Central memory CD8-positive, alpha-beta T cell (primary cell): ENCODE measurements around the gene ACE2.

Experiments used
- ATAC-seq: fragments of 150-1000 bp; cut with Tn5 transposase; replicated peaks from 2 replicates; pipeline ENCODE4 v1.10.0; 2022; ENCODE audit warnings: mild to moderate bottlenecking, moderate FRiP score, moderate number of reproducible peaks; ENCODE audit not compliant: poor library complexity, severe bottlenecking; ENCODE audit errors: extremely low read depth
- DNase-seq, 2 donors: peaks; one replicate each; pipeline ENCODE4 v3.0.0; 2021; ENCODE audit warnings: low spot score in 2 of 2
- H3K27ac Mint-ChIP-seq: one replicate; pipeline ENCODE4 v1.8.0; 2022; ENCODE audit warnings: low read depth, mild to moderate bottlenecking, moderate library complexity, mixed read lengths
- H3K27me3 Mint-ChIP-seq: one replicate; pipeline ENCODE4 v1.8.0; 2022; ENCODE audit warnings: mixed read lengths
- H3K36me3 Mint-ChIP-seq: one replicate; pipeline ENCODE4 v1.8.0; 2022; ENCODE audit warnings: mild to moderate bottlenecking, moderate library complexity, mixed read lengths; ENCODE audit not compliant: insufficient read depth
- H3K4me1 Mint-ChIP-seq: one replicate; pipeline ENCODE4 v1.8.0; 2022; ENCODE audit warnings: mixed read lengths
- H3K4me3 Mint-ChIP-seq: one replicate; pipeline ENCODE4 v1.8.0; 2022; ENCODE audit warnings: mild to moderate bottlenecking, moderate library complexity, mixed read lengths
- H3K9me3 Mint-ChIP-seq: one replicate; pipeline ENCODE4 v1.8.0; 2022; ENCODE audit warnings: mixed read lengths

The ACE2 gene

DNA sequence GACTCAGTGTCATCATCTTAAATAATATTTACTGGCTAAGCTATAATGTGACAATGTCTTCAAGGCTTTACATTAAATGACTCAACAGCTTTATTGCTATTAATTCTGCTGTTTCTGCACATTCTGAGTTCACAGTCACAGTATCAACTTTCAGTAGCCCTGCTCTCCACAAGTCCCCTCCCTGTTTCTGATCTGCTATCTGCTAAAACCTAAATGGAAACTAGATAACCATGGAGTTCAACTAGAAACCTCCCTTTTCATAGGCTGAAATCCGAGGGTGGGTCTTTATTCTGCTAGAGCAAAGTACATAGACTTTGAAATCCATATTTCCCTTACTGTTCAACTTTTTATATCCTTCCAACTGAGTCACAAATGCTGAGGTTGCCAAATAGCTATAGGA, 5.4 kb upstream of the ACE2 start:
- ATAC-seq (no peak), DNase-seq (no peak)
- no peaks in the 10 kb centered on the region for H3K9me3 Mint-ChIP-seq
- no peaks in the 10 kb centered on the region for H3K36me3 Mint-ChIP-seq
- no peak overlapping the region for H3K4me3 Mint-ChIP-seq
- H3K27me3 Mint-ChIP-seq = peaks cover 53% of the 10 kb centered on the region
- no peaks in the 10 kb centered on the region for H3K4me1 Mint-ChIP-seq
- H3K27ac Mint-ChIP-seq = no peak overlapping the region

DNA sequence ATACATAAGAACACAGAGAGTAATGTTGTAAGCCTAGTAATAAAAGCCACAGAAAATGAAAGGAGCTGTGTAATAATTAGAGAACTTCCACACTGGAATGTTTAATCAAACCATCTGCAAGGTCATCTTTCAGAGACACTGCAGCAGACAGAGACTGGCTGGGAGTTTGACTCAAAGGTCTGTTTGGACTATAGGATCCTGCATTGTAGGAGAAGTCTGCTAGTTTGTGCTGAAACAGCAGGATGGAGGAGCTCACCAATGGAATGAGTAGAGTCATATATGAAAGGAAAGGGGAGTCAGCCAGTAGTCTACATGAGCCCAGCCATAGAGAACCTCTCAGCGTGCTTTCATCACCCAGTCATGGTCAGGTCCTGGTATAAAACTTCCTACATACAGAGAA, 4.5 kb upstream of the ACE2 start:
- ATAC-seq (no peak), DNase-seq (no peak)
- Mint-ChIP-seq H3K27me3 (peaks cover 61% of the 10 kb centered on the region), H3K36me3 (peaks cover 3% of the 10 kb centered on the region), H3K4me3 (no peak overlapping the region), H3K27ac (no peak overlapping the region), H3K4me1 (no peaks in the 10 kb centered on the region), H3K9me3 (no peaks in the 10 kb centered on the region)

DNA sequence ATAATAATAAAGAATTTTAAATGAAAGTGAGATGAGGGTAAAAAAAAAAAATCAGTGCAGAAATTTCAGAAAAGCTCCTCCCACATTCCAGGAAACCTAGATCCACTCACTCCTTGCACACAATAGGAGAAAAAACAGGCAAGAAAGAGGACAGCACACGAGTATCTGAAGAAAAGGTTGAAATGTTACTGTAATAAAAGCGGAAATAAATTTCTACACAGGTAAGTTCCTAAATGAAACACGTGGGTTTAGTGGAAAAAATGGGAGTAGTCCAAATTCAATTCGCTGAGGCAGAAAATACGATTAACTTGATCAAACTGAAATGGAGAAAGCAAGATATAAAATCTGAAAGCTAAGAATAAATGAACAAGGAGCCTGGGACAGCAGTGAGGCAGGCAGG, 2.0 kb upstream of the ACE2 start:
- H3K36me3 Mint-ChIP-seq = peaks cover 3% of the 10 kb centered on the region
- ATAC-seq (no peak), DNase-seq (no peak)
- no peaks in the 10 kb centered on the region for H3K4me1 Mint-ChIP-seq
- H3K27ac Mint-ChIP-seq = no peak overlapping the region
- no peaks in the 10 kb centered on the region for H3K9me3 Mint-ChIP-seq
- H3K4me3 Mint-ChIP-seq = no peak overlapping the region
- peaks cover 53% of the 10 kb centered on the region for H3K27me3 Mint-ChIP-seq

GRCh38 chrX:15601932-15602331, 1.2 kb upstream of the ACE2 start:
- no peak overlapping the region for H3K4me3 Mint-ChIP-seq
- no peaks in the 10 kb centered on the region for H3K4me1 Mint-ChIP-seq
- DNase-seq = no peak
- H3K27me3 Mint-ChIP-seq = peaks cover 53% of the 10 kb centered on the region
- H3K36me3 Mint-ChIP-seq = peaks cover 3% of the 10 kb centered on the region
- no peak overlapping the region for H3K27ac Mint-ChIP-seq
- no peaks in the 10 kb centered on the region for H3K9me3 Mint-ChIP-seq
- ATAC-seq = no peak

DNA sequence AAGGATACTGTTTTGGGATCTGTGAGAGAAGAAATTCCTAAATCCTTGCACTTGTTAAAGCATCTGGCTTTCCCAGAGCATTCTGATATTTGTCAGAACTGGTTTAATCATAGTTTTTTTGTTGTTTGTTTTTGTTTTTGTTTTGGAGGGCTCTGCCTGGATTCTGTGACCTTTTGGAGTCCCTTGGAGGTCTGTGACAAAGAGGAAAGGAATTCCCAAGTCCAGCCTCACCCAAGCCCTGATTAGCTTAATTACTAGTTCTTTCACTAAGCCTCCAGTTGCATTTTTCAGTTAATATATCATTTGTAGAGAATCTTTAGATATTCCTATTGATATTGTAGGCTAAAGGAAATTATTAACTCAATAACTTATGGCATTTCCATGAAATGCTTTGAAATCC, 711 bp downstream of the ACE2 start:
- Mint-ChIP-seq H3K9me3 (no peaks in the 10 kb centered on the region), H3K4me3 (no peak overlapping the region), H3K27ac (no peak overlapping the region), H3K4me1 (no peaks in the 10 kb centered on the region), H3K27me3 (peaks cover 42% of the 10 kb centered on the region), H3K36me3 (peaks cover 3% of the 10 kb centered on the region)
- no peak for ATAC-seq
- no peak for DNase-seq

- Mint-ChIP-seq H3K4me3 (no peak overlapping the region), H3K36me3 (peaks cover 3% of the 10 kb centered on the region), H3K27me3 (peaks cover 36% of the 10 kb centered on the region), H3K27ac (no peak overlapping the region), H3K4me1 (no peaks in the 10 kb centered on the region), H3K9me3 (no peaks in the 10 kb centered on the region)
- DNase-seq (no peak), ATAC-seq (no peak)
Observed at GRCh38 chrX:15599461-15599860, 1.3 kb downstream of the ACE2 start.

GRCh38 chrX:15598026-15598425, 2.7 kb downstream of the ACE2 start:
- no peak overlapping the region for H3K27ac Mint-ChIP-seq
- H3K27me3 Mint-ChIP-seq = peaks cover 34% of the 10 kb centered on the region
- ATAC-seq (no peak), DNase-seq (no peak)
- H3K9me3 Mint-ChIP-seq = no peaks in the 10 kb centered on the region
- H3K4me3 Mint-ChIP-seq = no peak overlapping the region
- peaks cover 3% of the 10 kb centered on the region for H3K36me3 Mint-ChIP-seq
- no peaks in the 10 kb centered on the region for H3K4me1 Mint-ChIP-seq

GRCh38 chrX:15594371-15594770, 6.4 kb downstream of the ACE2 start:
- ATAC-seq (no peak), DNase-seq (no peak)
- H3K9me3 Mint-ChIP-seq = no peaks in the 10 kb centered on the region
- no peak overlapping the region for H3K27ac Mint-ChIP-seq
- H3K4me1 Mint-ChIP-seq = no peaks in the 10 kb centered on the region
- peaks cover 26% of the 10 kb centered on the region for H3K27me3 Mint-ChIP-seq
- no peaks in the 10 kb centered on the region for H3K36me3 Mint-ChIP-seq
- H3K4me3 Mint-ChIP-seq = no peak overlapping the region

- no peaks in the 10 kb centered on the region for H3K4me1 Mint-ChIP-seq
- H3K4me3 Mint-ChIP-seq = no peak overlapping the region
- H3K27me3 Mint-ChIP-seq = peaks cover 12% of the 10 kb centered on the region
- H3K36me3 Mint-ChIP-seq = no peaks in the 10 kb centered on the region
- ATAC-seq (no peak), DNase-seq (no peak)
- H3K27ac Mint-ChIP-seq = no peak overlapping the region
- H3K9me3 Mint-ChIP-seq = no peaks in the 10 kb centered on the region
Observed at GRCh38 chrX:15579778-15580747, 20.7 kb downstream of the ACE2 start.

GRCh38 chrX:15576019-15576418, 24.7 kb downstream of the ACE2 start:
- DNase-seq (no peak), ATAC-seq (no peak)
- H3K9me3 Mint-ChIP-seq = no peaks in the 10 kb centered on the region
- no peaks in the 10 kb centered on the region for H3K4me1 Mint-ChIP-seq
- peaks cover 22% of the 10 kb centered on the region for H3K27me3 Mint-ChIP-seq
- no peaks in the 10 kb centered on the region for H3K36me3 Mint-ChIP-seq
- H3K4me3 Mint-ChIP-seq = no peak overlapping the region
- H3K27ac Mint-ChIP-seq = no peak overlapping the region

GRCh38 chrX:15574017-15574416, 26.7 kb downstream of the ACE2 start:
- H3K27ac Mint-ChIP-seq = no peak overlapping the region
- no peaks in the 10 kb centered on the region for H3K9me3 Mint-ChIP-seq
- ATAC-seq (no peak), DNase-seq (no peak)
- H3K27me3 Mint-ChIP-seq = peaks cover 32% of the 10 kb centered on the region
- H3K36me3 Mint-ChIP-seq = no peaks in the 10 kb centered on the region
- no peaks in the 10 kb centered on the region for H3K4me1 Mint-ChIP-seq
- no peak overlapping the region for H3K4me3 Mint-ChIP-seq

DNA sequence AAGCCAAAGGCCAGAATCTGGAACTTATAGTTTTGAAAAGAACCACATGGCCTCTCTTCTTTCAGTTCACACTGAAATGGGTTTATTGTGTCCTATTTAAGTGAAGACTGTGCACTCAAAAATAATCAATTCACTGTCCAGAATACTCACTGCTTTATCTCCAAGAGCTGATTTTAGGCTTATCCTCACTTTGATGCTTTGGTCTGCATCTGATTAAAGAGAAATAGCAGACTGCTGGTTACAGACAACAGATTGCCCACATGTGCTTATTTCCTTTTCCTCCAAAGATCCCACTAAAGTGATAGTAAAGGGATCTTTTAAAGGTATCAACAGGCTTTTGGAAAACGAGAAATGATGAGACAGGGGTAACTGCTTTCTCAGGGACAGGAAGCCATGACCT, 30.6 kb downstream of the ACE2 start:
- no peaks in the 10 kb centered on the region for H3K36me3 Mint-ChIP-seq
- H3K9me3 Mint-ChIP-seq = no peaks in the 10 kb centered on the region
- DNase-seq (no peak), ATAC-seq (no peak)
- H3K27ac Mint-ChIP-seq = no peak overlapping the region
- peaks cover 42% of the 10 kb centered on the region for H3K27me3 Mint-ChIP-seq
- no peak overlapping the region for H3K4me3 Mint-ChIP-seq
- H3K4me1 Mint-ChIP-seq = no peaks in the 10 kb centered on the region

GRCh38 chrX:15567886-15568616, 32.7 kb downstream of the ACE2 start:
- ATAC-seq = no peak
- Mint-ChIP-seq H3K4me1 (no peaks in the 10 kb centered on the region), H3K27me3 (peaks cover 38% of the 10 kb centered on the region), H3K4me3 (no peak overlapping the region), H3K36me3 (no peaks in the 10 kb centered on the region), H3K27ac (no peak overlapping the region), H3K9me3 (no peaks in the 10 kb centered on the region)
- no peak for DNase-seq
